ENCODE data around the gene PLK1. TPM values are rescaled to one million over a fixed set of nuclear protein-coding genes. Genes with fewer than 3 reads are reported as not detected.
"Not testable (repeated sequence)": the region's sequence is repeated elsewhere in the genome, so short reads cannot be mapped to it uniquely, and the experiment has no call there.

The PLK1 gene
- total RNA-seq, 1 donor from 2014 or later = 1.6 TPM

DNA sequence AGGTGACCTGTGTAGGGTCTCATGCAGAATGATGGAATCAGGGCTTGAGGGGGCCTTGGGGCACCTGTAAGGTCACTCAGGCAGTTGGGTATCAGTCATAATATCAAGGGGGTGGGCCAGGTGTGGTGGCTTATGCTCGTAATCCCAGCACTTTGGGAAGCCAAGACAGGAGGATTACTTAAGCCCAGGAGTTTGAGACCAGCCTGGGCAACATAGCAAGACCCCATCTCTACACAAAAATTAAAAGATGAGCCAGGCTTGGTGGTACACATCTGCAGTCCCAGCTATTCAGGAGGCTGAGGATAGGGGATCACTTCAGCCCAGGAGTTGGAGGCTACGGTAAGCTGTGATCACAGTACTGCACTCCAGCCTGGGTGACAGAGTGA is 26.8 kb downstream of the PLK1 start:
- DNase-seq (ENCODE audit: low spot score in 2 of 2) (no peak), FAIRE-seq (no peak)

DNA sequence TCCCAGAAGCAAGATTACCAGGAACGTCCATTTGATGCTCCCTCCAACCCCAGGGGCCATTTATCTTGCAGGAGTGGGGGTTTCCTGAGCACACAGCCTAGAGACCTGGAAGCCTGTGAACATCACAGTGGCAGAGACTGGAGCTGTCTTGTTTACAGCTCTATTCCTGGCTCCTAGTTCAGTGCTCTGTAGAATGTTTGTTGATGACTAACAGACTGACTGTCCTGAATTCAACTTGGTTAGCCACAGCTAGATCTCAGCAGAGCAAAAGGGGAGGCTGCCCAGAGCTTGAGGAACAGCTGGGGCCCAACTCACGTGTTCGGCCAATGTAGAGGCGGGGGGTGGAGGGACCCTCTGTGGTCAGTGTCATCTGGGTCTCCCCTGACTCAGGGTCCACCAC is 27.8 kb downstream of the PLK1 start:
- FAIRE-seq = no peak

DNA sequence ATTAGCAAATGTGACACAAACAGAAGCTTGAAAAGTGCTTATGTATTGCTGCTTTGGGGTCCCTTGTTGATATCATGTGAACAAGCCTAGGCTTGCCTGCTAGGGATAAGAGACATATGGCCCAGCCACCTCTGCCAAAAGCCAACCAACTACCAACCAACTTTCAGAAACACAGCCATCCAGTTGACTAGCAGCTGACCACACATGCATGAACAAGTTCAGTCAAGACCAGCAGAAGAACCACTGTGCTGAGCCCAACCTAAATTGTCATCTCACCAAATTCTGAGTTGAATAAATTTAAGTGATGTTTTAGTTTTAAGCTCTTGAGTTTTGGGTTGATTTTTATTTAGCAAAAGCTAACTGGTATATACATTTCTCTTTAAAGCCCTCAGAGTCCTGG is 30.8 kb downstream of the PLK1 start:
- FAIRE-seq (no peak), DNase-seq (ENCODE audit: low spot score in 2 of 2) (no peak)

More for the DNA sequence above, 27.8 kb downstream of the PLK1 start:
- DNase-seq (ENCODE audit: low spot score in 2 of 2) = no peak

DNA sequence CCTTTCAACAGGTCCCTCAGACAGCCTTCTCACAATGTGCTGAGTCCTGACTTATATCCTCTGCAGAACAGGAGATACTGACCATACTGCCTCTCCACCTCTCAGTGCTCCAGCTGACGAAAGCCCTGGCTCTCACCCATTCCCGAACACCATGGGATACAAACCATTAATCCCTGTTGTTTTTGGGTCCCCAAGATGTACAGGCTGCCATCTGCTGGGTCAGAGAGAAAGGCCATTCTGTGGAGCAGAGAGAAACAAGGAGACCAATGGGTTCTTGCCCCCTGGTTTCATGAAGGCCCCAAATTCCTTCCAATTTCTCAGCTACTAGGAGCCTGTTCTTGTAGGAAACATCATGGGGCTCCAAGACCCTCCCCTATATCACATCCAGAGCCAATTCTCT is 31.3 kb downstream of the PLK1 start:
- no peak for FAIRE-seq
- no peak for DNase-seq (ENCODE audit: low spot score in 2 of 2)

DNA sequence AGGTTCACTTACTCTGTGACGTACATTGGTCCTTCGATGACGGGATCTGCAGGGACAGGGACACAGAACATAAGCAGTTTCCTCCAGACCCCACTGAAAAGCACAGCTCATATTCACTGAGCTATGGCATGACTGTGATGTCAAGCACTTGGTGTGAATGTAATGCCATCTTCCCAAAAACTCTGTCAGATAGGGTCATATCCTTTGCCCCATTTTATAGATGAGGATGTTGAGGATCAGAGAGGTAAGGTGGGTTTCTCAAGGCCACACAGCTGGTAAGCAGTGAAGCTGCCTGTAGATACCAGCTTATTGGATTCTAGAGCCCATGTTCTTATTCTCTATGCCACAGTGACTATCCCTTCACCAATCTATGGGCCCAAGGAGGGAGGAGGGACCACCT is 31.8 kb downstream of the PLK1 start:
- FAIRE-seq (no peak), DNase-seq (ENCODE audit: low spot score in 2 of 2) (no peak)

DNA sequence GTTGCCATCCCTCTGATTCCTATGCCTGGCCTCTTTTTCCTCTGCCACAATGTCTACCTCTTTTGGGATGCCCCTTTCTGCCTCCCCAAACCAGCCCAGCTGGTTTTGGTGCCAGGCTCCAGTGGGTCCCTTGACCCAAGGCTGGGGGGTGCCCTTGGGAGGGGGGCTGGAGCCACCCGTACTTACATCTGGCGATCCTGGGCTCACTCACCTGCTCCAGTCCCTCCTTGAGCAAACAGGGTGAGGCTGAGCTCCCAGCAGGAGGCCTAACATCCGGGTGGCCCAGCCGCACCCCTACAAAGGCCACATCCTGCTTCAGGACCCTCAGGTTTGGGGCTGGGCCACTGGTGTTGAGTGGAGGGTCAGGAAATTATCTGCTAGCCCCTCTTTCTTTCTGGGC is 33.1 kb downstream of the PLK1 start:
- DNase-seq (ENCODE audit: low spot score in 2 of 2) = no peak
- FAIRE-seq = no peak

DNA sequence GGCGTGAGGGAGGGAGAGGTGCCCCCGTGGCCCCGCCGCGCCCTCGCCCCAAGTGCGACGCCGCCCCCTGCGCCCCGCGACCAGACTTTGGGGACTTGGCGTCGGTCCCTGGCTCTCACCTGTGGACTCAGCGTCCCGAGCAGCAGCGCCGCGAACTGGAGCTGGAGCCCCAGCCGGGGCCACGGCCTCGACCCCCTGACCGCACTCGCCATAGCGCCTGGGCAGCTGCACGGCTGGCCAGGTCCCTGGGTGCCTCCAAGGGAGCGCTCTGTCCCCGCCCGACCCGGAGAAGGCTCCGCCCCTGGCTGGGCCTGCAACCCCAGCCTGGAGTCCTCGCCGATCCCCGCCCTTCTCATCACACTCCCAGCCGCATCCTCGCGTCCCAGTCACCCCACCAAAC is 34.3 kb downstream of the PLK1 start, which contains the start of gene ERN2:
ERN2 (minus strand) TSS at position 247 of the 400 bp plus-strand sequence; CDS start at position 212, 35 bp downstream.
- FAIRE-seq = no peak
- no peak for DNase-seq (ENCODE audit: low spot score in 2 of 2)

DNA sequence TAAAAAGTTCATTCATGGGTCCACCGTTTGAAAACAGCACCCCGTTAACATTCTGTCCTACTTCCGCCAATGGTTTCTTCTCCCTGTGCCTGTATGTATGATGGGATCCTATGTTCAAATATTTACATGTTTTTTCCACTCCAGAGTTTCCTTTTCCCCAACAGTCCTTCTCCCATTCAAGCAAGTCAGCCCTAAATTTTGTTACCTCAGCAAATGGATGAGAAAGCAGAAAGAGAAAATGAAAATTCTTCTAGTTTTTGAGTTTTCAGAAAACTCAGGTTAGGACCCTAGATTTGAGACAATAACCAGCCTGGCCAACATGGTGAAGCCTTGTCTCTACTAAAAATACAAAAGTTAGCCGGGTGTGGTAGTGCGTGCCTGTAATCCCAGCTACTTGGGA is 37.8 kb downstream of the PLK1 start:
- DNase-seq (ENCODE audit: low spot score in 2 of 2) (no peak), FAIRE-seq (no peak)

DNA sequence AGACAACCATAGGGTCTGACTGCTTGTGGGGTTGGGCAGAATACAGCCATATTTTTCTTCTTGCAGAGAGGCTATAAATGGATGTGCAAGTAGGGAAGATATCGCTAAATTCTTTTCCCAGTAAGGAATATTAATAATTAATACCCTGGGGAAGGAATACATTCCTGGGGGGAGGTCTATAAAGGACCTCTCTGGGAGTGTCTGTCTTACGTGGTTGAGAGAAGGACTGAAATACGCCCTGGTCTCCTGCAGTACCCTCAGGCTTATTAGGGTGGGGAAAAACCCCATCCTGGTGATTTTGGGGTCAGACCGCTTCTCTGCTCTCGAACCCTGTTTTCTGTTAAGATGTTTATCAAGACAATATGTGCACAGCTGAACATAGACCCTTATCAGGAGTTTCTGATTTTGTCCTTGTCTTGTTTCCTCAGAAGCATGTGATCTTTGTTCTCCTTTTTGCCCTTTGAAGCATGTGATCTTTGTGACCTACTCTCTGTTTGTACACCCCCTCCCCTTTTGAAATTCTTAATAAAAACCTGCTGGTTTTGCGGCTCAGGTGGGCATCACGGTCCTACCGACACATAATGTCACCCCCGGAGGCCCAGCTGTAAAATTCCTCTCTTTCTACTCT is 44.0 kb downstream of the PLK1 start:
- FAIRE-seq; DNase-seq (ENCODE audit: low spot score in 2 of 2): not testable (repeated sequence)

DNA sequence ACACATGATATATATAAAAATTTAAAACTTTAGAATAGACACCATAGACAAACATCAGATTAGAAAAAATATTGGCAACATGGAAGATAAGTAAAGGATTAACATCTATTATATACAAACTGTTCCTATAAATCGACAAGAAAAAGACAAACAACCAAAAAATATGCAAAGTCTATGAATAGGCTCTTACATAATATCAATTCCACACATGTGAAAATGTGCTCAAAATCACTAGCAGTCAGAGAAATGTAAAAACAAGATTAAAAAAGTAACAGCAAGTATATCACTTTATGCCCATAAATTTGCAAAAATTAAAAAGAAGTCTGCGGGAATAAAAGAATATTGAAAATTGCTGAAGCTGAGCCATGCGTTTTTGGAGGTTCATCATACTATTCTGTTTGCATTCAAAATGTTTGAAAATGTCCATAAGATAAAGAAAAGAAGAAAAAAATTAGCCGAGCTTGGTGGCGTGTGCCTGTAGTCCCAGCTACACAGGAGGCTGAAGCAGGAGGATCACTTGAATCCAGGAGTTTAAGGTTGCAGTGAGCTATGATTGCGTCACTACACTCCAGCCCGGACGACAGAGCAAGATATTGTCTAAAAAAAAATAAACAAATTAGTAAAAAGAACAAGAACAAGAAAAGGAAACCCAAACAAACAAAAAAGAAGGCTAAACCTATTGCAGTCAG is 45.6 kb downstream of the PLK1 start:
- FAIRE-seq = no peak
- DNase-seq (ENCODE audit: low spot score in 2 of 2) = no peak

DNA sequence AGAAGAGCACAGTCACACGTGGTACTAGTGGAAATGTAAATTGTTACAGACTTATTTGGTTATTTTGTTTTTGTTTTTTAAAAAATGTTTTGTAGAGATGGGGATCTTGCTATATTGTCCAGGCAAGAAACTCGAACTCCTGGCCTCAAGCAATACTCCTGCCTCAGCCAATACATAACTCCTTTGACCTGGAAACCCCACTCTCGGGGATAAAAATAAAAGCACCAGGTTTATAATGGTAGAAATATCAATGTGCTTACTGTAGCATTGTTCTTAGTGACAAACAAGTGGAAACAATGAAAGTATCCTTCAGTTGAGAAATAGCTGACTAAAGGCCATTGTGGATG is 46.1 kb downstream of the PLK1 start:
- FAIRE-seq (no peak), DNase-seq (ENCODE audit: low spot score in 2 of 2) (no peak)

DNA sequence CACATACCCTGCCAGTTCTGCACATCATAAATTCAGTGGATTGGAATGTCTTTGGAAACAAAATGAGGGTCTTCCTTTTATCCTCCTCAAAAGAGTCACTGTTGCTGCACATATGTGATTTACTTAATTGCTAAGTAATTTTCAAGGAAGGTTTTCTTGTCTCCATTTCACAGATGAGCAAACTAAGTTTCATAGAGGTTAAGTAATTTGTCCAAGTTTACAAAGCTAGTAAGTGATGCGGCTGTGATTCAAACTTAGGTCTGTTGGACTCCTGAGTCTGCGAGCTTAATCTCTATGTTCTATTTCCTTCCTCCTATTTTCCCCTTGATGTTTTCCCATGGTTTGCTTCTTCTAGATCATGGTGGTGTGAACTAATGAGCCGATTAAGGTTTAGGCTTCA is 48.0 kb downstream of the PLK1 start:
- DNase-seq (ENCODE audit: low spot score in 2 of 2) = no peak
- no peak for FAIRE-seq

DNA sequence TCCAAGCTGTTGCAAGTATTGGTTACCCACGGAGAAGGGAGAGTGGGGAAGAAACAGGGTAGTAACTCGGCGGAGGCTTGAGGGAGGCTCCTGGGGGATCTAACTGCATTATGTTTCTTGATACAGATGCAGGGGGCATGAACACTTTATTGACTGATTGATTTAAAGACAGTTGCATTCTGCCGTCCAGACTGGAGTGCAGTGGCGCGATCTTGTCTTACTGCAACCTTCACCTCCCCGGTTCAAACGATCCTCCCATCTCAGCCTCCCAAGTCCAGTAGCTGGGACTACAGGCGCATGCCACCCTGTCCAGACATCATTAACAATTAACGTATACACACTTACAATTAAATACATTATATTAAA is 49.4 kb downstream of the PLK1 start:
- DNase-seq (ENCODE audit: low spot score in 2 of 2) (no peak), FAIRE-seq (no peak)

DNA sequence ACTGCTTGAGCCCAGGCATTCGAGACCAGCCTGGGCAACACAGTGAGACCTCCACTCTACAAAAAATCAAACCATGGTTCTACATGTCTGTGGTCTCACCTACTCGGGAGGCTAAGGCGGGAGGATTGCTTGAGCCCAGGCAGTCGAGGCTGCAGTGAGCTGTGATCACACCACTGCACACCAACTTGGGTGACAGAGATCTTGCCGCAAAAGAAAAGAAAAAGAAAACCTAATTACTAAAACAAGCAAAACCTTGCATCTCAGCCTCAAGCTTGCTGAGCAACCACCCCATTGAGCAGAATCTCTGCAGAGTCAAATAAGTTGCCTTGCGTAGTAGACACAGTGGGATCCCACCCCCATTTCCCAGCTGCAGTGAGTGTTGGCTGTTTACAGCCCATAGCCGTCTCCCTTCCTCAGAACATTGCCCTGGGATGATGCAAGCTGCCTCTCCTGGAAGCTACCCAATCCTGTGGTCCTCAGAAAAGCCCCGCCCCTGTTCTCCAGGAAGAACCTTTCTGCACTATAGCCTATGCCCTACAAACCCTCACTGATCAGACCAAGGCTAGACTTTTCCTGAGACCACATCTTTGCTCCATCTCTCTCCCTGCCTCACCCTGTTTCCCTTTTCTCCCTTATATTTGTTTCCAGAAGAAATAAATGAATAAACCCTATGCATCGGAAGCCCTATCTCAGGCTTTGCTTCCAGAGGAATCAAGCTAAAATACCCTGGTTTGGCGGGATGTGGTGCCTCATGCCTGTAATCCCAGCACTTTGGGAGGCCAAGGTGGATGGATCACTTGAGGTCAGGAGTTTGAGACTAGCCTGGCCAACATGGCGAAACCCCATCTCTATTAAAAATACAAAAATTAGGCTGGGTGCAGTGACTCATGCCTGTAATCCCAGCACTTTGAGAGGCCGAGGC is 51.1 kb downstream of the PLK1 start:
- FAIRE-seq (no peak), DNase-seq (ENCODE audit: low spot score in 2 of 2) (no peak)

DNA sequence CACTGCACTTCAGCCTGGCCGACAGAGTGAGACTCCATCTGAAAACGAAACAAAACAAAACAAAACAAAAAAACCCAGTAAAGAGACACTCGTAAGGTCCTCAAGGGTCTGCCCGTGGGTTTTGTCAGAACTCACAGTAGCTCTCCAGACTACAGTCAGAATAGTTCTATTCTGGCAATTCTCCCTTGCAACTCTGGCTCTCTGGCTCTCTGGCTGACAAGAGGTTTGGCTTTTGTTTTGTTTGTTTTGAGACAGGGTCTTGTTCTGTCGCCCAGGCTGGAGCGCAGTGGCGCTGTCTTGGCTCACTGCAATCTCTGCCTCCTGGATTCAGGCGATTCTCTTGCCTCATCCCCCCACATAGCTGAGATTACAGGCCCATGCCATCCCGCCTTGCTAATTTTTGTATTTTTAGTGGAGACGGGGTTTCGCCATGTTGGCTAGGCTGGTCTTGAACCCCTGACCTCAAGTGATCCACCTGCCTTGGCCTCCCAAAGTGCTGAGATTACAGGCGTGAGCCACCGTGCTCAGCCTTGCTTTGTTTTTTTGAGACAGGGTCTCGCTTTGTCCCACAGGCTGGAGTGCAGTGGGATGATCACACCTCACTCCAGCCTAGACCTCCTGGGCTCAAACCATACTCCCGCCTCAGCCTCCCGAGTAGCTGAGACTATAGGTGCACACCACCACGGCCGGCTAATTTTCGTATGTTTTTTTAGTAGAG is 55.6 kb downstream of the PLK1 start:
- no peak for DNase-seq (ENCODE audit: low spot score in 2 of 2)

DNA sequence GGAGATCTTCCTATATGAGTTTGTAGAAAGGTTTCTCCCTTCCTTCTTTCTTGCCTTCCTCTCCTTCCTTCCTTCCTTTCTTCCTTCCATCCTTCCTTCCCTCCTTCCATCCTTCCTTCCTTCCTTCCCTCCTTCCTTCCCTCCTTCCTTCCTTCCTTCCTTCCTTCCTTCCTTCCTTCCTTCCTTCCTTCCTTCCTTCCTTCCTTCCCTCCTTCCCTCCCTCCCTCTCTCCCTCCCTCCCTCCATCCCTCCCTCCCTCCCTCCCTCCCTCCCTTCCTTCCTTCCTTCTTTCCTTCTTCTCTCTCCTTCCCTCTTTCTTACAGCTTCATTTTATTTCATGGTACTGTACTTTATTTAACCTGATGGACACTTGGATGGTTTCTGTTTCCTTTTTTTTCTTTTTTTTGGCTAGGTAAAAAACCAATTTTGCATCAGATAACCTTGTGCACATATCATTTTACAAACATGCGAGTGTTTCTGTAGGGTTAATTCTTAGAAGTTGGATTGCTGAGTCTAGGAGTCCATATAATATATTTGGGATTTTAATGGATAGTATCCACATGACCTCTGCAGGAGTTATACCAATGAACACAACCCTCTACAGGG is 58.8 kb downstream of the PLK1 start:
- FAIRE-seq; DNase-seq (ENCODE audit: low spot score in 2 of 2): not testable (repeated sequence)

More for the DNA sequence above, 55.6 kb downstream of the PLK1 start:
- no peak for FAIRE-seq

DNA sequence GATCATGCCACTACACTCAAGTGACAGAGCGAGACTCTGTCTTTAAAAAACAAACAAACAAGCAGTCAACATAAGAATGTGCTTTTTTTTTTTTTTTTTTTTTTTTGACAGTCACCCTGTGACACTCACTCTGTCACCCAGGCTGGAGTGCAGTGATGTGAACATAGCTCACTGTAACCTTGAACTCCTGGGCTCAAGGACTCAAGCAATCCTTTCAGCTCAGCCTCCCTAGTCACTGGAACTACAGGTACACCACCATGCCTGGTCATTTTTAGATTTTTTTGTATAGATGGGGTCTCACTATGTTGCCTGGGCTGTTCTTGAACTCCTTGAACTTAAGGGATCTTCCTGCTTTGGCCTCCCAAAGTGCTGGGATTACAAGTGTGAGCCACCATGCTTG is 60.8 kb downstream of the PLK1 start:
- FAIRE-seq = no peak
- no peak for DNase-seq (ENCODE audit: low spot score in 2 of 2)
